ENCODE data around the gene OSBP2. TPM values are rescaled to one million over a fixed set of nuclear protein-coding genes. Genes with fewer than 3 reads are reported as not detected.

Gene OSBP2
- total and polyA plus RNA-seq, 2 of the 13 experiments (the other 11 are each of a cell fraction or from before 2014, with no cell fraction given), result 5.0 to 7.7 TPM

DNA sequence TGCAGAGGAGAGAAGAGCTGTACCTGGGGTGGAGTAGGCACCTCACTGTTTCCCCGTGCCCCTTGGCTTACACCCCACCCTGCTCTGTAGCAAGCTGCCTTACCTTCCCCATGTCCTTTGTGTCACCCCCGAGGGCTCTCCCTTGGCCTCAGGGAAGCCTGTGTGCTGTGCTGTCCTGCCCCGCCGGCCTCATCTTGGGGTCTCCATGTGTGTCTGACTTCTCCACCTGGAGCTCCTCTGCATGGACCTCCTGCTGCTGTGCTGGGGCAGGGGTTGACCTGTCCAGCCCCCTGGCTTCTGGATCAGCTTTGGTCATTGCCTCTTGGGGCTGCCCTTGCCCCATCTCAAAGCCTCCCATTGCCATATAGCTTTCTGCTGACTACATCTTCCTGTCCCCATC lies 59.8 kb downstream of the OSBP2 start:
- Histone ChIP-seq H4K20me1 (ENCODE audit: insufficient read depth, low read length) (no peaks in the 10 kb centered on the region), H3K4me3 (replicated peaks in 1 of 3; ENCODE audit: insufficient read depth in 1 of 3, low read depth in 2 of 3, low read length in 3 of 3) (no peak overlapping the region), H2AFZ (ENCODE audit: low read length) (no peak overlapping the region), H3K4me2 (ENCODE audit: low read depth, low read length) (no peak overlapping the region), H3K9me3 (ENCODE audit: low read length) (no peaks in the 10 kb centered on the region), H3K4me1 (ENCODE audit: insufficient read depth, low read length) (no peaks in the 10 kb centered on the region), H3K27me3 (ENCODE audit: control insufficient read depth in 1 of 2, insufficient read depth in 2 of 2, low read length in 2 of 2) (no peaks in the 10 kb centered on the region), H3K9ac (ENCODE audit: insufficient read depth, low read depth, low read length) (no peak overlapping the region), H3K79me2 (ENCODE audit: insufficient read depth, low read length) (no peaks in the 10 kb centered on the region), H3K27ac (ENCODE audit: extremely low read length, insufficient read depth, low read length) (no peak overlapping the region), H3K36me3 (replicated peaks in 1 of 2; ENCODE audit: control insufficient read depth in 1 of 2, insufficient read depth in 2 of 2, low read length in 2 of 2) (no peaks in the 10 kb centered on the region)
- WGBS (ENCODE audit: low lambda C conversion rate), result 50% methylated on average over 4 of the region's 4 CpGs
- in situ Hi-C loops (cut with HindIII; ENCODE audit: extremely low pct_ligation_motif_present, low pct_unique_long_range_greater_than_20kb) (no loop called here), intact Hi-C loops (cut with micrococcal nuclease; ENCODE audit: unreplicated experiment) (no loop called here)
- POLR2A ChIA-PET, result interaction anchor here (0.9 kb wide), 1 partner anchor 120 kb away, joined by 8 read pairs; no protein-coding TSS in a partner anchor
- CTCF ChIA-PET (ENCODE audit: low intra/inter-chr PET ratio, low total read pairs), result interaction anchor here (2.5 kb wide), 1 partner anchor 120 kb away, joined by 61 read pairs; the partner anchor contains the start of gene SLC35E4
- no TSS peak for BruUV-seq (replicated peaks)
- DNase-seq (ENCODE audit: low spot score), result no peak
- FAIRE-seq, result no peak
- ATAC-seq, result no peak
- TF ChIP-seq ZNF549 (CRISPR knock-in tag; IDR thresholded peaks at IDR 0.05) (no peak), ZNF234 (CRISPR knock-in tag; conservative IDR thresholded peaks at IDR 0.05) (no peak), PAF1 (CRISPR knock-in tag; IDR thresholded peaks at IDR 0.05) (no peak), PHB2 (IDR thresholded peaks at IDR 0.05; ENCODE audit: partially characterized antibody) (no peak), GLI4 (CRISPR knock-in tag; IDR thresholded peaks at IDR 0.05; ENCODE audit: borderline replicate concordance) (no peak)
- TF ChIP-seq, protein P1, sequence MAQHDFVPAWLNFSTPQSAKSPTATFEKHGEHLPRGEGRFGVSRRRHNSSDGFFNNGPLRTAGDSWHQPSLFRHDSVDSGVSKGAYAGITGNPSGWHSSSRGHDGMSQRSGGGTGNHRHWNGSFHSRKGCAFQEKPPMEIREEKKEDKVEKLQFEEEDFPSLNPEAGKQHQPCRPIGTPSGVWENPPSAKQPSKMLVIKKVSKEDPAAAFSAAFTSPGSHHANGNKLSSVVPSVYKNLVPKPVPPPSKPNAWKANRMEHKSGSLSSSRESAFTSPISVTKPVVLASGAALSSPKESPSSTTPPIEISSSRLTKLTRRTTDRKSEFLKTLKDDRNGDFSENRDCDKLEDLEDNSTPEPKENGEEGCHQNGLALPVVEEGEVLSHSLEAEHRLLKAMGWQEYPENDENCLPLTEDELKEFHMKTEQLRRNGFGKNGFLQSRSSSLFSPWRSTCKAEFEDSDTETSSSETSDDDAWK (CRISPR knock-in tag; IDR thresholded peaks at IDR 0.05), result no peak
- TF ChIP-seq, protein P2, sequence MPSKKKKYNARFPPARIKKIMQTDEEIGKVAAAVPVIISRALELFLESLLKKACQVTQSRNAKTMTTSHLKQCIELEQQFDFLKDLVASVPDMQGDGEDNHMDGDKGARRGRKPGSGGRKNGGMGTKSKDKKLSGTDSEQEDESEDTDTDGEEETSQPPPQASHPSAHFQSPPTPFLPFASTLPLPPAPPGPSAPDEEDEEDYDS (CRISPR knock-in tag; IDR thresholded peaks at IDR 0.05), result no peak
- TF ChIP-seq, protein P3, sequence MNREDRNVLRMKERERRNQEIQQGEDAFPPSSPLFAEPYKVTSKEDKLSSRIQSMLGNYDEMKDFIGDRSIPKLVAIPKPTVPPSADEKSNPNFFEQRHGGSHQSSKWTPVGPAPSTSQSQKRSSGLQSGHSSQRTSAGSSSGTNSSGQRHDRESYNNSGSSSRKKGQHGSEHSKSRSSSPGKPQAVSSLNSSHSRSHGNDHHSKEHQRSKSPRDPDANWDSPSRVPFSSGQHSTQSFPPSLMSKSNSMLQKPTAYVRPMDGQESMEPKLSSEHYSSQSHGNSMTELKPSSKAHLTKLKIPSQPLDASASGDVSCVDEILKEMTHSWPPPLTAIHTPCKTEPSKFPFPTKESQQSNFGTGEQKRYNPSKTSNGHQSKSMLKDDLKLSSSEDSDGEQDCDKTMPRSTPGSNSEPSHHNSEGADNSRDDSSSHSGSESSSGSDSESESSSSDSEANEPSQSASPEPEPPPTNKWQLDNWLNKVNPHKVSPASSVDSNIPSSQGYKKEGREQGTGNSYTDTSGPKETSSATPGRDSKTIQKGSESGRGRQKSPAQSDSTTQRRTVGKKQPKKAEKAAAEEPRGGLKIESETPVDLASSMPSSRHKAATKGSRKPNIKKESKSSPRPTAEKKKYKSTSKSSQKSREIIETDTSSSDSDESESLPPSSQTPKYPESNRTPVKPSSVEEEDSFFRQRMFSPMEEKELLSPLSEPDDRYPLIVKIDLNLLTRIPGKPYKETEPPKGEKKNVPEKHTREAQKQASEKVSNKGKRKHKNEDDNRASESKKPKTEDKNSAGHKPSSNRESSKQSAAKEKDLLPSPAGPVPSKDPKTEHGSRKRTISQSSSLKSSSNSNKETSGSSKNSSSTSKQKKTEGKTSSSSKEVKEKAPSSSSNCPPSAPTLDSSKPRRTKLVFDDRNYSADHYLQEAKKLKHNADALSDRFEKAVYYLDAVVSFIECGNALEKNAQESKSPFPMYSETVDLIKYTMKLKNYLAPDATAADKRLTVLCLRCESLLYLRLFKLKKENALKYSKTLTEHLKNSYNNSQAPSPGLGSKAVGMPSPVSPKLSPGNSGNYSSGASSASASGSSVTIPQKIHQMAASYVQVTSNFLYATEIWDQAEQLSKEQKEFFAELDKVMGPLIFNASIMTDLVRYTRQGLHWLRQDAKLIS (CRISPR knock-in tag; IDR thresholded peaks at IDR 0.05), result no peak
